ENCODE results near the gene CHAT.

CHAT gene

GRCh38 chr10:49597426-49598163 lies 16.2 kb upstream of the CHAT start:
- no peak for DNase-seq (ENCODE audit: low spot score)

GRCh38 chr10:49598164-49598856 lies 15.5 kb upstream of the CHAT start:
- no peak for DNase-seq (ENCODE audit: low spot score)

GRCh38 chr10:49598986-49599385 lies 14.9 kb upstream of the CHAT start:
- DNase-seq (ENCODE audit: low spot score), result peak; percentile 75

- DNase-seq (ENCODE audit: low spot score), result no peak
These were observed 14.3 kb upstream of the CHAT start for GRCh38 chr10:49599546-49599945.

- DNase-seq (ENCODE audit: low spot score), result no peak
These were observed 13.8 kb upstream of the CHAT start for GRCh38 chr10:49600046-49600445.

- no peak for DNase-seq (ENCODE audit: low spot score)
These were observed 12.9 kb upstream of the CHAT start for GRCh38 chr10:49600781-49601400.

- no peak for DNase-seq (ENCODE audit: low spot score)
These were observed 12.0 kb upstream of the CHAT start for GRCh38 chr10:49601857-49602256.

GRCh38 chr10:49602380-49603023 lies 11.3 kb upstream of the CHAT start:
- no peak for DNase-seq (ENCODE audit: low spot score)

GRCh38 chr10:49605216-49605938 lies 8.5 kb upstream of the CHAT start:
- DNase-seq (ENCODE audit: low spot score), result no peak

GRCh38 chr10:49605939-49606509 lies 7.8 kb upstream of the CHAT start:
- no peak for DNase-seq (ENCODE audit: low spot score)

GRCh38 chr10:49606981-49607535 lies 6.8 kb upstream of the CHAT start:
- peak; percentile 86 for DNase-seq (ENCODE audit: low spot score)

GRCh38 chr10:49608166-49609005 lies 5.5 kb upstream of the CHAT start:
- no peak for DNase-seq (ENCODE audit: low spot score)

GRCh38 chr10:49609006-49609282 lies 4.9 kb upstream of the CHAT start:
- DNase-seq (ENCODE audit: low spot score), result no peak

GRCh38 chr10:49609283-49610113 lies 4.3 kb upstream of the CHAT start:
- no peak for DNase-seq (ENCODE audit: low spot score)

GRCh38 chr10:49610114-49610457 lies 3.8 kb upstream of the CHAT start, which contains the start of gene SLC18A3:
Gene SLC18A3, plus strand, starts transcription at chr10:49610310. Its CDS starts 431 bp downstream, at chr10:49610741.
- DNase-seq (ENCODE audit: low spot score), result no peak

GRCh38 chr10:49610458-49611165 lies 3.2 kb upstream of the CHAT start:
- no peak for DNase-seq (ENCODE audit: low spot score)

- DNase-seq (ENCODE audit: low spot score), result no peak
These were observed 2.5 kb upstream of the CHAT start for GRCh38 chr10:49611166-49611815.

- DNase-seq (ENCODE audit: low spot score), result no peak
These were observed 1.9 kb upstream of the CHAT start for GRCh38 chr10:49611816-49612512.
